GM21381 (cell line): ENCODE data around the gene NME1.
"Not testable (repeated sequence)": the region's sequence is repeated elsewhere in the genome, so short reads cannot be mapped to it uniquely, and the experiment has no call there.

Experiments used
- ATAC-seq: cut with Tn5 transposase; IDR thresholded peaks from one replicate; pipeline ENCODE4 v1.9.1; 2021; ENCODE audit warnings: mild to moderate bottlenecking, moderate library complexity; ENCODE audit not compliant: unreplicated experiment

Gene NME1

GRCh38 chr17:51144266-51145022, 8.9 kb upstream of the NME1 start:
- no peak for ATAC-seq

- ATAC-seq = no peak
These were observed 5.7 kb upstream of the NME1 start for GRCh38 chr17:51147650-51148049.

DNA sequence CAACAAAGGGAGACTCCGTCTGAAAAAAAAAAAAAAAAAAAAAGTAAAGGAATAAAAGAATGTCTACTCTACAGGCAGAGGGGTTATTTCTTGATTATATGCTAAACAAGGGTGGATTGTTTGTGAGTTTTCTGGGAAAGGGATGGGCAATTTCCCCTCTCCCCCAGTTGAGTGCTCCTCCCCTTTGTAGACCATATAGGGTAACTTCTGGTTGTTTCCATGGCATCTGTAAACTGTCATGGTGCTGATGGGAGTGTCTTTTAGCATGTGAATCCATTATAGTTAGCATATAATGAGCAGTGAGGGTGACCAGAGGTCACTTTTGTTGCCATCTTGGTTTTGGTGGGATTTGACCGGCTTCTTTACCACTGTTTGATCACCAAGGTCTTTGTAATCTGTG, 4.2 kb upstream of the NME1 start:
- ATAC-seq = no peak

DNA sequence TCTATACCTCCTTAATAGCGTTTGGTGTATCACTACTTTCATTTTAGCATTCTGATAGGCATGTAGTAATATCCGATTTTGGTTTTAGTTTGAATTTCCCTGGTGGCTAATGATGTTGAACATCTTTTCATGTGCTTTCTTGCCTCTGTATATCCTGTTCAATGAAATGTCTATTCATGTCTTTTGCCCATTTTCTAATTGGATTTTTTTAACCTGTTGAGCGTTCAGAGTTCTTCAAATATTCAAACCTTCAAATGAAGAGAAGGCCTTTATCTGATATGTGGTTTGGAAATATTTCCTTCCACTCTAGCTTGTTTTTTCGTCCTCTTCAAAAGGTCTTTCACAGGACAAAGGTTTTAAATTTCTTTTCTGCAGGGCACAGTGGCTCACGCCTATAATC, 2.4 kb upstream of the NME1 start:
- ATAC-seq = no peak

- ATAC-seq = no peak
These were observed 571 bp upstream of the NME1 start for GRCh38 chr17:51152766-51153209.

DNA sequence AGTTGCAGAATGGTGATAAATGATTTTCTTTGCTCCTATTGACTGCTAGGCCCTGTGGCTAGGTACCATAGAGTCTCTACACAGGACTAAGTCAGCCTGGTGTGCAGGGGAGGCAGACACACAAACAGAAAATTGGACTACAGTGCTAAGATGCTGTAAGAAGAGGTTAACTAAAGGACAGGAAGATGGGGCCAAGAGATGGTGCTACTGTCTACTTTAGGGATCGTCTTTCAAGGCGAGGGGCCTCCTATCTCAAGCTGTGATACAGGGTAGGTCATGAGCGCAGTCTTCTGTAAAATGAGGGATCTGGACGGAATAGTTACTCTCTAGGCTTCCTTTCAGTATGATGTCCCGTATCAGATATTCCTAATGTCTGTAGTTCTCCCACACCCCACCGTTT, 817 bp downstream of the NME1 start:
- ATAC-seq = no peak

- ATAC-seq = no peak
These were observed 2.1 kb downstream of the NME1 start for GRCh38 chr17:51155416-51155815.

DNA sequence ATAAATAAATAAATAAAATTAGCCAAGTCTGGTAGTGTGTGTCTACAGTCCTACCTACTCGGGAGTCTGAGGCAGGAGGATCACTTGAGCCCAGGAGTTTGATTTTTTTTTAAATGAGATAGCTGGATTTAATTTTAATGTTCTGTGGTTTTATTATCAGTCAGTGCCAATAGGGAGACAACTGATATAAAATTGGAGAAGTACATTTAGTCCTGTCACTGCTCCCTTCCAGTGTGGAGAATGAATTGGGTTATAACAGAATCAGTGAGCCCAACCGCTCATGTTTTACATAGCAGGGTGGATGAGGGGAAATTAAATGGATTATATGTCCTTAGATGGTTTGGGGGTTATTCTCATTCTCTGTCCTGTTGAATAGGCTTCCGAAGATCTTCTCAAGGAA, 6.2 kb downstream of the NME1 start:
- no peak for ATAC-seq

DNA sequence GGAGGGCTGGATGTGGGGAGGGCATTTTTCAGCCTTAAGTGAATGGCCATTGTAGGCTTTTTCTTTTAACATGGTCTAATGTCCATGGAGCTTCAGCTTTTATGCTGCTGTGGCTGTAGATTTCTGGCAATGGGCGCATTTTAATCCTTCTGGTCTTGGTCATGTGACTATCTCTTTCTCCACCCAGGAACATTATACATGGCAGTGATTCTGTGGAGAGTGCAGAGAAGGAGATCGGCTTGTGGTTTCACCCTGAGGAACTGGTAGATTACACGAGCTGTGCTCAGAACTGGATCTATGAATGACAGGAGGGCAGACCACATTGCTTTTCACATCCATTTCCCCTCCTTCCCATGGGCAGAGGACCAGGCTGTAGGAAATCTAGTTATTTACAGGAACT, 8.2 kb downstream of the NME1 start:
- ATAC-seq = no peak

DNA sequence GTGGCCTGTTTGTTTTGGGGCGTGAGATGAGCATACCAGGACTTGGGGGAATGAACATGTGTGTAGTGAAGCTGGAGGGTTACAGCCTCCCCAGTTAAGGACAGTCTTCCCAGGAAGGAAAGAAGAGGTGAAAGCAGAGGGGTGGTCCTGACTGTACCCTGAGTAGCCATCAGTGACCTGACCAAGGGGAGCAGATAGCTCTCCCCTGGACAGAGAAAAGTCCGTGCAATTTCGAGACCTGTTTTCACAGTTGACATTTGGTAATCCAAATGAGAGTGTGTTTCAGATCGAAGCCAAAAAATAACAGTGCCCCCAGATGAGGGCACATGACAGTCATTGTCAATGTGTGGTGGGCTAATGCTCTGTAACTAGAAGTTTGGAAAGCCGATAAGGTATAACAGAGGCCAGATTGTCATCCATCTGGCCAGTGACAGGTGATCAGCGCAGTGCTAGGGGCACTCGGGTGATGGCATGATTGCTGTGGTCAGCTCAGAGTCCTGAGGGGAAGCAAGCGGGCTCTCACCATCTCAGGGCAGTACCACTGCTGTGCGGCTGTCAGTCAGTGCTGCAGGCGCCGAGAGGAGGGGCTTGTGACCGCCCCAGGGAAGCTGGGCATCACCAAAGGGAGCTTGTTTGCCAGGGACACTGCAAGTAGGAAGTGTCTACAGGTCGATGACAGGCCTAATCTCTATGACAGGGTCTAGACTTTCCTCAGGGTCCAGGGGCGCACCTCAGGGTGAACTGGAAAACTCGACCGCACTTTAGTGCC, 11.7 kb downstream of the NME1 start:
- no peak for ATAC-seq

- ATAC-seq = no peak
These were observed 12.4 kb downstream of the NME1 start for GRCh38 chr17:51165680-51166197.

GRCh38 chr17:51166198-51166986, 13.0 kb downstream of the NME1 start, which contains the start of gene NME2:
TSS of gene NME2 (plus strand) at chr17:51166411. CDS start at chr17:51166831, 420 bp downstream.
- peak; percentile 86 for ATAC-seq

- peak; percentile 44 for ATAC-seq
These were observed 13.9 kb downstream of the NME1 start for GRCh38 chr17:51166987-51167931.

GRCh38 chr17:51169340-51169739, 16.0 kb downstream of the NME1 start:
- ATAC-seq = no peak

DNA sequence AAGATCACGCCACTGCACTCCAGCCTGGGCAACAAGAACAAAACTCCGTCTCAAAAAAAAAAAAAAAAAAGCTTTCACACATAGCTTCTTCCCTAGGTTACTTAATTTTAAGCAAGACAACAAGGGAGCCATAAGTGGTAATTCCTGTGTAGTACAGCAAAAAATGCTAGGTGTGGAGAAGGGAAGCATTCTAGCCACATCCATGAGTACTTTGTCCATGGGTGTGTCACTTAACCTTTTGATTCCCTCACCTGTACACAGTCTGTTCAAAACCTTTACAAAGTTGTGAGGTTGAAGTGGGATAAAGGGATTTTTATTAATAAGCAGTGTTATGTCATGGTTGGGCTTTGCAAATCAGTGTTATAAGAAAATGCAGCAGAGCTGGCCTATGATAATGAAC, 17.4 kb downstream of the NME1 start:
- no peak for ATAC-seq

DNA sequence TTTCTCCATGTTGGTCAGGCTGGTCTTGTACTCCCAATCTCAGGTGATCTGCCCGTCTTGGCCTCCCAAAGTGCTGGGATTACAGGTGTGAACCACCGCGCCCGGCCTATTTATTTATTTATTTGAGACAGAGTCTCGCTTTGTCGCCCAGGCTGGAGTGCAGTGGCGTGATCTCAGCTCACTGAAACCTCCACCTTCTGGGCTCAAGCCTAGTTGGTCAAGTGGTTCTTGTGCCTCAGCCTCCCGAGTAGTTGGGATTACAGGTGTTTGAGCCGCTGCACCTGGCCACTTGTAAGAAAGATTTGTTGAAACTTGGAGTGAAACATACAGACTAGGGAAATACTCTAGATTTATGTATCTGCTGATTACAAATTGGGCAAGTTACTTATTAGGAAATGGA, 18.7 kb downstream of the NME1 start:
- not testable (repeated sequence) for ATAC-seq

GRCh38 chr17:51180486-51180885, 27.1 kb downstream of the NME1 start:
- ATAC-seq = no peak

- no peak for ATAC-seq
These were observed 30.8 kb downstream of the NME1 start for GRCh38 chr17:51184124-51184523.

GRCh38 chr17:51185763-51186332, 32.5 kb downstream of the NME1 start:
- no peak for ATAC-seq
